HG02610 (cell line): Measurements from ENCODE around the gene MOXD1.
"Not testable (repeated sequence)": the region's sequence is repeated elsewhere in the genome, so short reads cannot be mapped to it uniquely, and the experiment has no call there.

Experiments
- ATAC-seq: cut with Tn5 transposase; IDR thresholded peaks from one replicate; pipeline ENCODE4 v1.9.1; 2021; ENCODE audit warnings: mild to moderate bottlenecking, moderate library complexity; ENCODE audit not compliant: unreplicated experiment

MOXD1 gene

DNA sequence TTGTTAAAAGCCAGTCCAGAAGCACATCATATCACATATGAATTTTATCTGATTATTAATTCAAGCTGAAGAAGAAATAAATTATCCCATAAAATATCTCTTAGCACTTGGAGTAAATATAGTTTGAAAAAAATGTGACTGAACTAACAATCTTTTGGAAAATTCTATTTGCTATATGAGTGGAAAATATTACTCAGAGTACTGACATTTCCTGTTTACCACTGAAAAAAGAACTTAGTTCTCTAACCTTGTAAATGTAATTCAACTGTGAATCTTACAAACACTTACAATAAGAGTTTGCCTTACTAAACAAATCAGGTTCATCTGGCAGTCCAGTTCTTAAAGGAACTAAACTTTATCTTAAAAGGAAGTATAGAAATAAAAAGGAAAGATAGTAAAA lies 44.2 kb downstream of the MOXD1 start:
- ATAC-seq: no peak

DNA sequence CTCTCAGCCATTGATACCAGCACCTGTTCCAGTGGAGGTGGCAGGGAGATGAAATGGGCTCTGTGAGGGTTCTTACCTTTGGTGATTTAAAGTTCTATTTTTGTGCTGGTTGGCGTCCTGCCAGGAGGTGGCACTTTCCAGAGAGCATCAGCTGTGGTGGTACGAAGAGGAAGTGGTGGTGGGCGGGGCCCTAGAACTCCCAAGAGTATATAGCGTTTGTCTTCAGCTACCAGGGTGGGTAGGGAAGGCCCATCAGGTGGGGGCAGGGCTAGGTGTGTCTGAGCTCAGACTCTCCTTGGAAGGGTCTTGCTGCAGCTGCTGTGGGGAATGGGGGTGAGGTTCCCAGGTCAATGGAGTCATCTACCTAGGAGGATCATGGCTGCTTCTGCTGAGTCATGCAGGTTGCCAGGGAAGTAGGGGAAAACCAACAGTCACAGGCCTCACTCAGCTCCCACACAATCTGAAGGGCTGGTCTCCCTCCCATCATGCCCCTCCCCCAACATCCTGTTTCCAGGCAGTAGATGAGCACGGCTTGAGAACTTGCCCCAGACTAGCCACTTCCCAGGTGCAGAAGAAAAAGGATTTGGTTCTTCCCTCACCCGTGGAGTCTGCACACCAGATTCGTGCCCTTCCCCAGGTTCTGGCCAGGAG lies 46.6 kb downstream of the MOXD1 start:
- no peak for ATAC-seq

DNA sequence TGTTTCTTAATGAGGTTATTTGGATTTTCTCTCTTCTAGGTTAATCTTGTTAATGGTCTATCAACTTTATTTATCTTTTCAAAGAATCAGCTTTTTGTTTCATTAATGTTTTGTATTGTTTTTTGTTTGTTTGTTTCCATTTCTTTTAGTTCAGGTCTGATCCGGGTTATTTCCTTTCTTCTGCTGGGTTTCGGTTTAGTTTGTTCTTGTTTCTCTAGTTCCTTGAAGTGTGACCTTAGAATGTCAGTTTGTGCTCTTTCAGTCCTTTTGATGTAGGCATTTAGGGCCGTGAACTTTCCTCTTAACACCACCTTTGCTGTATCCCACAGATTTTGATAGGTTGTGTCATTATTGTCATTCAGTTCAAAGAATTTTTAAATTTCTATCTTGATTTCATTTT lies 49.3 kb downstream of the MOXD1 start:
- ATAC-seq: not testable (repeated sequence)

DNA sequence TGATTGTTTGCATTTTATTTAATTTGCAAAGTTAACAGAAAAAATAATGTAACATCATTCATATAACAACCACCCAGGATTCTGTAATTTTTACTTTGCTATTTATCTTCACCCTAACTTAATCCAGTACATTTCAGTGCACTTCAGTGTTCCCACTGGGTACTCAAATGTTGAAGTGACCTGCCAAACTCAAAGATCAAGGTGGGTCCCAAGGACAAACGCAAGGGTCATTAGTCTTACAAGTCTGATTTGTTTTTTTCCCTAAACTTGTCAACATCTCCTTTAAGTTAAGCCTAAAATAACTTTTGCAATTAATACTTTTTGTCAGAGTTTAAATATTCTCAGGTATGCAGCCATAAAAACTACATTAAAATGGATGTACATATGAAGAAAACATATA lies 53.0 kb downstream of the MOXD1 start:
- no peak for ATAC-seq

DNA sequence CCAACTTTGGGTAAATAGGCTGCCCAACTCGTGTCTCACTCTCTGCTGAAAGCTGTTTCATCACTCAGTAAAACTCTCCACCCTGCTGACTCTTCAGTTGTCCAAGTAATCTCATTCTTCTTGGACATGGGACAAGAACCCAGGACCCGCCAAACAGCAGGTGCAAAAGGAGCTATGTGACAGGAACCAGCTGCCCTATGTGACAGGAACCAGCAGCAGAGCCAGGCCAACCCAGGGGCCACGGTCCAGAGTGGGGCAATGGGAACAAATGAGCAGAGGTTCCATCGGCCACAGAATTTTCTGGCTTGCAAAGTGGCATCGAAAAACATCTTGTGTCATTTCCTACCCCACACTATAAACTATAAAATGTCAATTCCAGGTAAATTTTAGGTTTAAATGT lies 56.5 kb downstream of the MOXD1 start:
- ATAC-seq: no peak

DNA sequence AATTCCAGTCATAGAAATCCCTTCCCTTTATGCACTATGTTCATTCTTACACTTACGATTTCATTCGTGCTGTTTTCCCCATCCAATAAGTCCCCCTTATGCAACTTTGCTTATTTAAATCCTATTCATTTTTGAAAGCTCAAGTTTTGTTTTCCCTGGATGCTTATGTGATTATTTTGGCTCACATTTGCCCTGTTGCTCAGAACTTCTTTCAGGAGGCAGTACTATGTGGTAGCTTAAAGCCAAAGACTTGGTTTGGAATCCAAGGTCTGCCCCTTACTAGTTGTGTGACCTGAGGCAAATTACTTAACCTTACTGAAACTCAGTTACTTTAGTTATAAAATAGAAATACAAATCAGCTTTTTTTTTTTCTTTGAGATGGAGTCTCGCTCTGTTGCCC lies 59.6 kb downstream of the MOXD1 start:
- ATAC-seq: no peak

DNA sequence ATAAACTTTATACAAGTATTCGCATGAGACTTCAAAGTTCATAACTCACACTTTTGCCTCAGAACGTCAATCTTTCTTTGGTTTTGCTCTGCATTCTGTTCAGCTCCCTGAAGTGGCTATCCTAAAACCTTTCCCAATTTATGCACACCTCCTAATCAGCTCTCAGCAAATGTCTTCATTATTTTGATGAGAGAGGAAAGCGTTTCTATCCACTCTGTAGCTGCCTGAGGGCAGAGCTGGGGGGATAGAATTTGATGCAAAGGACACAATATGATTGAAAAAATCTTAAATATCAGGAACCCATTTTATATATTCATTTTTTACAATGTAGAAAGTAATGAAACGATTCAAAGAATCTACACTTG lies 66.8 kb downstream of the MOXD1 start:
- no peak for ATAC-seq

DNA sequence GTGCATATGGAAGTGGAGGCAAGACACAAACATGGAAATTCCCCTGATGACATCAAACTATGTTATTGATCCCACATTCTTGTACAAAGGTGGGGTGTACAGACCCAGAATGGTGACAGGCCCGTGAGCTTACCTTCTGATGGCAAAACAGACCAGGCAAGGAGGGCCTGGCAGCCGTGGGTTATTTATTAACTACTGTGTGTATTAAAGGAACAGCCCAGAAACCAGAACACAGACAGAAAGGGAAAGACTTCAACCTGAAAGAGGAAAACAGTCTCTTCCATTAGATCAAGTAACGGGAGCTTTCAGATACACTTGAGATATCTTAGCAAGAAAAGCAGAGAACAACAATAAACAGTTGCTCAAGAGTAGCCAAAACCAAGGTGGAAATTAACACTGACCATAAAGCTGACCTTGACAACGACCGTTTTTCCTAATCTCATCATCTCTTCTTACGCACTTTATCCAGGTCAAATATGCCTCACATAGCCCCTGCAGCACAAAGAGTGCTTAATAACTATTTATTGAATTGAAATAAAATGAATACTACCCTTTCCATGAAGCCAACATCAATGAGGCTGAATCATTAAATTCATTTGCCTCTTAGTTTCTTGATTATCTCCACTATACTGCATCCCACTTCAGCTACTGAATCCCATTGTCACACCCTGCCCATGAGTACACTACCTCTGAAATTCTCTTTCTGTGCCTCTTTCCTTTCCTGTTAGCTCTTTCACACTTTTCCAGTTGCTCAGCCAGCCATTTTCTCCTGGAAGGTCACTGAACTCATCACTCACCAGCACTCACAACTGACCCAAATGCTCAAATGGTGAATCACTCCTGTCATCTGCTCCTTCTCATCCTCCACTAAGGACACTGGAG lies 67.4 kb downstream of the MOXD1 start:
- ATAC-seq: no peak

DNA sequence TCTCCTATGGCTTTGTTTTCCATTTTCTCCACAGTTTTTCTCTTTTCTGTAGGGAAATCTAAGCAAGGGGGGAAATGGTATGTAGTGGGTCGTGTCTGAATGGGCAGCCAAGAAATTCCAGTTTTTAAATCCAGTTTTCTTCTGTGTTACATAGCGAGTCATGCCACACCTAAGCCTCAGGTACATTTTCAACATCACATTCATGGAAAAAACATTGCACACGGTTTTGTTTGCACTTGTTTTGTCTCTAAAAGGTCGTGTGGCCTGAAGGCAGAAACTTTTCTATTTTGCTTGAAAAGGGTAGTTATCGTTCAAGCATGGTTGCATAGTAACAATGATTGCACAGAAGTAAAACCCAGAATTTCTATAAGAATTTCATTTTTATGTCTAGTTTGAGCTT lies 70.5 kb downstream of the MOXD1 start:
- no peak for ATAC-seq

DNA sequence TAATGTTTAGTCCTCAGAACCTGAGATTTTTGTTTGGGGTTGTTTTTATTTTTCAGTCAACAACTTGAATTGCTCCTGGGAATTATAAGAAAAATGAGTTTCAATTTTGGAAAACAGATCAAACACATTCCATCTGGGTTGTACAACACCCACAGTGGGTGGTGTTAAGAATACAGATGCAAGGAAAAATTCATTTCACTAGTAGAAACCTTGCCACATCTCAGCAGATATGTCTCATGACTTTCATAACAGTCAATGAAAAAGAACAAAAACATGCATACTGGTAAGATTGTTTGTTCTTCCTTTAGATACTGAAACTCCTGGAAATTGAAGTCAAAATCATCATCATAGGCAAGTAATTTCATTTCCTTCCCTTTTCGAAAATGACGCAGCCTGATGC lies 78.9 kb downstream of the MOXD1 start:
- no peak for ATAC-seq

DNA sequence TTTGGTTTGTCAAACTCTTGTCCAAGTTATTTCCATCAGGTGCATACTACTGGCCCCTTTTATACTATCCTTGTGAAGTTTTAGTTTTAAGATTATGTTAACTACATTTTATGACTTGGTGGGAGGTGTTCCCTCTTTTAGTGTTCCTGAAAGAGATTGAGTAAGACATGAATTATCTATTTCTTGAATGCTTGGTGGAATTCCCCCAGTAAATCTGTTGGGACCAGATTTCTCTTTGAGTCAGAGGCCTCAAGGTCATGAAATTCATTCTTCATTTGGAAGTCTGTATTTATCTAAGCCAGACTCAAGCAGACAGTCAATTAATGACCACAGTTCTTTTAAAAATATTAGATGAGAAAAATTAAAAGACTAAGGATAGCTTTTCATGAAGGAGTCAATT lies 81.3 kb downstream of the MOXD1 start:
- no peak for ATAC-seq

DNA sequence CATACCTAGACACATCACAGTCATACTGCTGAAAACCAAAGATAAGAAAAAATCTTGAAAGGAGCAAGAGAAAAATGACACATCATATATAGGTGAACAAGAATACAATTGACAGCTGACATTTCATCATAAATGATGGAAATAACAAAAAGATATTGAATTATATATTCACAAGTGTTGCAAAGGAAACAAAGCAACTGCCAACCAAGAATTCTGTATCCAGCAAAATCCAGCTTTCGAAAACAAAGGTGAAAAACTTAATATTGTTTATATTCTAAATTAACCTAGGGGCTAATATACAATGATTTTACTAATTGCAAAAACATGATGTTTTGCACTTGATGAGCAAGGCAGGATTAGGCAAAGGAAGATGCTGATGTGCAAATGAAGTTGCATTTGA lies 84.3 kb downstream of the MOXD1 start:
- no peak for ATAC-seq

DNA sequence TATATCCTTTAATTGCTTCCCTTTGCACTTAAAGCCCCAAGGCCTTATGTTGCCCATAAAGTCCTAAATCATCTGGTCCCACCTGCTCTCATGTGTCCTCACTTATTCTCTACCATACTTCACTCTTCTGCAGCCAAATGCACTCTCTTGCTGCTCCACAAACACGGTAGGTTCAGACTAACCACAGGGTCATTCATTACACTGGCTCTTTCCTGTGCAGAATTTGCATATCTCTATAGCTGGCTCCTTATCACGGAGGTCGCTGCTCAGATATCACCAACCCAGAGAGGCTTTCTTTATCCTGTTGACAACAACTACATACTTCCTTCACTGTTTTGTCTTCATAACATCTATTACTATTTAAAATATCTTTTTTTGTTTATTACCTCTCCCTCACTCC lies 86.8 kb downstream of the MOXD1 start:
- ATAC-seq: no peak

DNA sequence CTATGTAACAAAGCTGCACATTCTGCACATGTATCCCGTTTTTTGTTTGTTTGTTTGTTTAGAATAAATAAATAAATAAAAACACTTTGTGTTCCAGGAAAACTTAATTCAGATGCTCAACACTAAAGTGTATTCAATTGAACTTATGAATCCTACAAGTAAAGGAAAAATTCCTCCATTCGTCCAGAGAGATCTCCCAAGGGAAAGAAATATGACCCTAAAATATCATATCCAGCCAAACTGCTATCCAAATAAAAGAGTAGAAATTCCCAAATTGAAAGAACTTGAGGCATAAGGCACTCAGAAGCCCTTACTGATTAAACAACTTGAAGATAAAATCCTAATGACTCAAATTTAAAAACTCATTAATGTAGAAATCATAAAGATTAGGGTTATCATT lies 90.4 kb downstream of the MOXD1 start:
- no peak for ATAC-seq

DNA sequence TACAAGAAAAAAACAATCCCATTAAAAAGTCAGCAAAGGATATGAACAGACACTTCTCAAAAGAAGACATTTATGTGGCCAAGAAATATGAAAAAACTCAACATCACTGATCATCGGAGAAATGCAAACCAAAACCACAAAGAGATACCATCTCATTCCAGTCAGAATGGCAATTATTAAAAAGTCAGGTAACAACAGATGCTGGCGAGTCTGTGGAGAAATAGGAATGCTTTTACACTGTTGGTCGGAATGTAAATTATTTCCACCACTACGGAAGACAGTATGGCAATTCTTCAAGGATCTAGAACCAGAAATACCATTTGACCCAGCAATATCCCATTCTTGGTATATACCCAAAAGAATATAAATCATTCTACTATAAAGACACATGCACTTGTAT lies 91.1 kb downstream of the MOXD1 start:
- not testable (repeated sequence) for ATAC-seq

DNA sequence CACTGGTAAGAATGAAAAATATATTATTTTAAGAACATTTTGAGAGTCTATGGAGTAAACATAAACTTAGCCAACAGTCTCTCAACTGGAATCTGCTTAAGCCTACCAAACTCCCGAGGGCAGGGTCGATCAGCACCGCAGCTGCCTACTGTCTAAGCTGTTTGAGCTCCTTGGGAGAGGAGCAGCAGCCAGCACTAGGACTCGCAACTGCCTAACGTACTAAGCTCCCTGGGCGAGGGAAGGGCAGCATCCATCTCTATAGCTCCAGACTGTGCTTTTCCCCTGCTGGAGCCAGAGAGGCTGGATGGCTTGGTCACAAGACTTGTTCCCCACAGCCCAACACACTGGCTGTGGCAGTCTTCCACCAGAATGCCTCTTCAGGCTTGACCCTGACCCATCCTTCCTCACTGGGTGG lies 96.4 kb downstream of the MOXD1 start:
- no peak for ATAC-seq

DNA sequence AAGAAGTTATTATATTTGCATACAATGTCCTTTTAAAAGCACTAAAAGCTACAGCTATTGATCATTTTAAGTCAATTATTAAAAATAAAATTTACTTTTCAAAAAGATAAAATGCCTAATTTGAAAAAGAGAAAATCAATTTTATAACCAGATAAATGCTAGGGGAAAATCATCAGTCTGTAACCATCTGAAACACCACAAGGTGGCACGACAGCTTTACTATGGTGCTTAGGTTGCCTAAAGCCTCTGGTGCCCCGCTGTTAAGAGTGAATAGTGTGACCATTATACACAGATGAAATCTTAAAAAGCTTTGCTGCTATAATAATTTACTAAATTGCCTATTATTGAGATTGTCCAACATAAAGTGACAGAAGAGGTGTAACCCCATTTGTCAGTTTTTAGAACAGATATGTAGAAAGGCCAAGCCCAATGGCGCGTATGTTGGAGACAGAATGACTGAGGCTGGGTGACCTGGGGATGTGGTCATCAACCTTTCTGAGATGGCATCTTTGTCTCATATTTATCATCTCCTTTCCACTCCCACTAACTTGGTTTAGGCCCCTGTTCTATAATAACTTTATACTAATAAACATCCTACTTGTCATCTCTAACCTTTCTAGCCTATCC lies 100.8 kb downstream of the MOXD1 start:
- ATAC-seq: peak; percentile 77

DNA sequence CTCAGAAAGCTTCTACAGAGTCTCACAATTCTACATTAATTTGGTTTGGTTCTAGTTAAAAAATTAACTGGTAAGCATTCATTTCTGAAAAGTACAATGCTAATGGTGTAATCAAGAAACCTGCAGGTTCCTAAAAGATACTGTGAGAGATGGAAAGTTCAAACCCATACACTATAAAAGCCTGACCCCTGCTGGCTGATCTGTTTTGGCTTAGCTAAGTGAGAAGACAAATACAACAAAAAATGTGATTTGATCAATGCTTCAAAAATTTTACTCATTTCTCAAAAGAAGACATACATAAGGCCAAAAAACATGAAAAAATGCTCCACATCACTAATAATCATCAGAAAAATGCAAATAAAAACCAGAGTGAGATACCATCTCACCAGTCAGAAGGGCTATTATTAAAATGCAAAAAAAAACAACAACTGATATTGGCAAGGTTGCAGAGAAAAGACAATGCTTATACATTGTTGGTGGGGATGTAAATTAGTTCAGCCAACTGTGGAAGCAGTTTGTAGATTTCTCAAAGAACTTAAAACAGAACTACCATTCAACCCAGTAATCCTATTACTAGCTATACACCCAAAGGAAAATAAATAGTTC lies 102.8 kb downstream of the MOXD1 start:
- ATAC-seq: peak; percentile 55

DNA sequence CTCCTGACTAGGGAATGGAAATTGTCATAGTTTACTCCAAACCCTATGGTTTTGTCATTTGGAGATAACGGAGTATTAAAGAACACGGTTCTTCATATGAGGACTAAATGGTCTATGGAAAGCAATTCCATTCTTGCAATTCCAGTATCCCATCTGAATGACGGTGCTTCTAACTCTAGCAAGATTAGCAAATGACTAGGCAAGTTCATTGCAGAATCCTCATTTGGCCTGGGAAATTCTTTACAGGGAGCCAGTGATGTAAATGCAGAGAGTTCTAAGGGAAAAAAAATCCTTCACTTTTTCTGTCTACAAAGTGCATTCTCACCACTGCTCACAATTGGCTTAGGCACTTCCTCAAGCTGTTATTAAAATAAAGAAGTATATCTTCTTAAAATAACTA lies 111.5 kb downstream of the MOXD1 start:
- ATAC-seq: no peak

DNA sequence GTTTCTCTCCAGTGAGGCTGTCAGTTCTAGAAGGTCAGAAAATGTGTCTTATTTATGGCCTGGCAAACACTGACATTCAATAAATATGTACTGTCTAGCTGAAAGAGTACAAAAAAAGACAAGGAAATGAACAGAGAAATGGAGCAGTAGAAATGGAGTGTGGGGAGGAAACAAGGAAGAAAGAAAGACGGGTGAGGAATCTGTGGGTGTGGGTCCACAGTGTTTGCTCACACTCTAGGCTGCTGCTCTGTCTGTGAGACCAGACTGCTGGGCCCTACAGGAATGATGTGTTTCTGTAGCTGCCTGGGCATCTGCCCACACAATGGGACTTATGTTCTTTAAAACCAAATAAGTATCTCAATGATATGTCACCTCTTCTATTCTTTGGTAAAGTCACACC lies 114.2 kb downstream of the MOXD1 start:
- no peak for ATAC-seq

DNA sequence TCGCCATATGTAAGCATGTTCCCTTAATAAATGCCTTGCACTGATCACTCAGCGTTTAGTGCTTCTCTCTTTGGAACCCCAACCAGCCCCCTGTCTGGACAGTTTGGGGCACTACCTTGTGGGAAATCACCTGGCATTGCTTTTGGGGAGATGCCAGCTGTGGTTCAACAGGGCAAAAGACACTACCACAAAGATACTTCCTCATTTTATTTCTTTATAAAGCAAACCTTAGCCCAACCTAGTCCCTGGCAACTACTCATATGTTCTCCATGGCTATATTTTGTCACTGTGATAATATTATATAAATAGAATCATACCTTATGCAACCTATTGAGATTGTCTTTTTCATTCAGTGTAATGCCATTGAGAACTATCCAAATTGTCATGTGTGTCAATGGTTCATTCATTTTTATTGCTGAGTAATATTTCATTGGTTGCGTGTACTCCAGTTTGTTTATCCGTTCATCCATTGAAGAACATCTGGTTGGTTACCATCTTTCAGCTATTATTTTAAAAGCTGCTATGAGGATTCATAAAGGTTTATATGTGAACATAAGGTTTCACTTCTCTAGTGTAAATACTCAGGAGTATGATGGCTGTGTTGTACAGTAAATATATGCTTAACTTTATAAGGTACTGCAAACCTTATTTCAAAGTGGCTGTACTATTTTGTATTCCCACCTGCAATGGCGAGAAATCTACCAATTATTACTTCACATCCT lies 114.8 kb downstream of the MOXD1 start:
- ATAC-seq: no peak
